GM12864 (cell line): Measurements from ENCODE around the gene TYW1.
A peak's percentile ranks its signal among the peaks of the same experiment; 100 is the strongest.
"Not testable (repeated sequence)": the region's sequence is repeated elsewhere in the genome, so short reads cannot be mapped to it uniquely, and the experiment has no call there.

Experiments
- DNase-seq: peaks from one replicate; pipeline ENCODE4 v3.0.0-alpha.2; 2011; ENCODE audit warnings: low read depth
- H3K4me3 ChIP-seq: 2 replicates; pipeline ENCODE4 v1.5.1; 2011; ENCODE audit warnings: mild to moderate bottlenecking, low read depth, low read length, control low read depth
- CTCF ChIP-seq: IDR thresholded peaks from 2 replicates; pipeline ENCODE4 v1.5.1; 2011; ENCODE audit warnings: low read depth, mild to moderate bottlenecking, moderate library complexity, low read length, control low read depth, inconsistent platforms; ENCODE audit errors: missing control alignments

Gene TYW1

DNA sequence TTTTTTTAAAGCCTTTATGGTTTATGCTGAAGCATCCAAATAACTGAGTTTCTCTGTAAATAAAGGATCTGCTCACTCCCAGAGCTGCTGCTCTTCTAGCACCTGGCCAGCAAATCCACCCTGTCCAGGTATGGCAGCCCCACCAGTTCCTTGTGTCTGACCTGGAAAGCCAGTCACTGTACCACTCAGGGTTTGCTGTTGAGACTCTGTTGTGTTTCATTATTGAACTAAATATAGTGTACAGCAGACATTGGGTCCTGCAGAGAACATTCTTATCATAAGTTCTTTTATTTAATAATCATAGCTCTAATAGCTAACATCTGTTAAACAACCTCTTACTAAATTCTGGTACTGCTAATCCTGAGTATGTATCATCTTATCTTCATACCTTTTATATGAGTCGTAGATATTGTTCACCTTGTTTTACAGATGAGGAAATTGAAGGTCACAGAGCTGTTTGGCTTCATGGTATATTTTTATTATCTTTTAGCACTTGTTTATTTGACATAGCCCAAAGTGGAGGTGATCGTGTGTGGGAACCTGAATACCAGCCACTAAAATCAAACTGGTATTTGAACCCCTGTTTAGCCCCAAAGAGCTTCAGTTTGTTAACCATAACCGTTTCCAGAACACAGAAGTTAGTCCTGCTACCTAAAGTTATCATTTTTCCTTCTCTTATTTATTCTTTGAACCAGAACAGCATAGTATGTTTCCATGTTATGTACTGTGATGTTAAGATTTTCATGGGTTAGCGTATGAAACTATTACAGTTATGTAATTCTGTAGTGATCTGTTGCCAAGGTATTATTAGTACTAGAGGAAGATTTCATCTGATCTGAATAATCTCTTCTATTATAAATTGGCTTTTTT, 139.2 kb downstream of the TYW1 start:
- DNase-seq, H3K4me3 ChIP-seq: not testable (repeated sequence)

- H3K4me3 ChIP-seq, DNase-seq: not testable (repeated sequence)
Observed at GRCh38 chr7:67137489-67137888, 140.9 kb downstream of the TYW1 start.

GRCh38 chr7:67139876-67140275, 143.2 kb downstream of the TYW1 start:
- not testable (repeated sequence) for DNase-seq, H3K4me3 ChIP-seq

DNA sequence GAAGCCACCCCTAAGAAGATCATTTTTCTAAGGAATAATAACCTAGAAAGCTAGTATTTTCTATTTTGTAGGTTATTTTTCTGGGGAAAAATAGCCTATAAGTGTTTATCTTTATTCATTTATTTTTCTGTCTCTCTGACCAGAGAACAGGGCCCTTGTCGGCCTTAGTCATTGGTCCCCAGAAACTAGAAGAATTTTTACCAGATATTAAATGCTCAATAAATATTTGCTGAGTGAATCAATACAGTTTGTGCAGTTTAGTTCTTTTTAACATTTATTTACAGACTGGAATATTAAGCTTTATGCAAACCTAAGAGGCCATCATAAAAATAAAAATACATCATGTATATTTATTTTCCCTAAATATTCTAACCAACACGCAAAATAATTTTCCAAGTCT, 144.4 kb downstream of the TYW1 start:
- not testable (repeated sequence) for H3K4me3 ChIP-seq, DNase-seq

GRCh38 chr7:67143091-67143786, 146.6 kb downstream of the TYW1 start:
- DNase-seq, H3K4me3 ChIP-seq: not testable (repeated sequence)

GRCh38 chr7:67145581-67146193, 149.1 kb downstream of the TYW1 start:
- DNase-seq, H3K4me3 ChIP-seq: not testable (repeated sequence)

- not testable (repeated sequence) for DNase-seq, H3K4me3 ChIP-seq
Observed at GRCh38 chr7:67149131-67149530, 152.5 kb downstream of the TYW1 start.

DNA sequence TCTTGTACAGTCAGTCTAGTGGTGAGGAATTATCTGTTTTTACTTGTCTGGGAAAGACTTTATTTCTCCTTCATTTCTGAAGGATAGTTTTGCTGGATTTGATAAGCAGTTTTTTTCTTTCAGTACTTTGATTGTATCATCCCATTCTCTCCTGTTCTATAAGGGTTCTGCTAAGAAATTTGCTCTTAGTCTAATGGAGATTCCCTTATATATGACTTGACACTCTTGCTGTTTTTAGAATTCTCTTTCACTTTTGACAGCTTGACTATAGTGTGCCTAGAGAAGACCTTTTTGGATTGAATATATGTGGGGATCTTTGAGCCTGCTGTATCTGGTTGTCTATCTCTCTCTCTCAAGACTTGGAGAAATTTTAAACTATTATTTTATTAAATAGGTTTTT, 157.7 kb downstream of the TYW1 start:
- DNase-seq, H3K4me3 ChIP-seq: not testable (repeated sequence)

GRCh38 chr7:67156064-67156463, 159.4 kb downstream of the TYW1 start:
- not testable (repeated sequence) for DNase-seq, H3K4me3 ChIP-seq

- DNase-seq, result peak; percentile 33
- H3K4me3 ChIP-seq, result not testable (repeated sequence)
Observed at GRCh38 chr7:67163285-67163684, 166.7 kb downstream of the TYW1 start.

- H3K4me3 ChIP-seq, DNase-seq: not testable (repeated sequence)
Observed at GRCh38 chr7:67171151-67171550, 174.5 kb downstream of the TYW1 start.

DNA sequence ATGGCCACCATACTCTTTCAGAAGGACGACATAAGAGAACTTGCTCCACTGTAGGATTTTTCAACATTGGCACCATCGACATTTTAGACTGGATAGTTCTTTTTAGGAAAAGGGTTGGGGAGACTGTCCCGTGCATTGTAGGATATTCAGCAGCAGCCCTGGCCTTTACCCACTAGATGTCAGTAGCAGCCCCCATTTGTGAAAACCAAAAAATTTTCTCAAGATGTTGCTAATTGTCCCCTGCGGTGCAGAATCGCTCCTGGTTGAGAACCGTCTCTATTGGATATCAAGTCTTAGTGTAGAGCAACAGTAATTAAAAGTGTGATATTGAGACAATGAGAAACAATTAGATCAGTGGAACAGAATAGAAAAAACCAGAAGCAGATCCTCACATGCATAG, 180.1 kb downstream of the TYW1 start:
- H3K4me3 ChIP-seq, result not testable (repeated sequence)

GRCh38 chr7:67178915-67179688, 182.5 kb downstream of the TYW1 start:
- not testable (repeated sequence) for H3K4me3 ChIP-seq, DNase-seq

More for the DNA sequence above, 180.1 kb downstream of the TYW1 start:
- TF ChIP-seq CTCF, result peak; percentile 26
- DNase-seq, result not testable (repeated sequence)

- H3K4me3 ChIP-seq, DNase-seq: not testable (repeated sequence)
Observed at GRCh38 chr7:67182956-67183750, 186.5 kb downstream of the TYW1 start.

DNA sequence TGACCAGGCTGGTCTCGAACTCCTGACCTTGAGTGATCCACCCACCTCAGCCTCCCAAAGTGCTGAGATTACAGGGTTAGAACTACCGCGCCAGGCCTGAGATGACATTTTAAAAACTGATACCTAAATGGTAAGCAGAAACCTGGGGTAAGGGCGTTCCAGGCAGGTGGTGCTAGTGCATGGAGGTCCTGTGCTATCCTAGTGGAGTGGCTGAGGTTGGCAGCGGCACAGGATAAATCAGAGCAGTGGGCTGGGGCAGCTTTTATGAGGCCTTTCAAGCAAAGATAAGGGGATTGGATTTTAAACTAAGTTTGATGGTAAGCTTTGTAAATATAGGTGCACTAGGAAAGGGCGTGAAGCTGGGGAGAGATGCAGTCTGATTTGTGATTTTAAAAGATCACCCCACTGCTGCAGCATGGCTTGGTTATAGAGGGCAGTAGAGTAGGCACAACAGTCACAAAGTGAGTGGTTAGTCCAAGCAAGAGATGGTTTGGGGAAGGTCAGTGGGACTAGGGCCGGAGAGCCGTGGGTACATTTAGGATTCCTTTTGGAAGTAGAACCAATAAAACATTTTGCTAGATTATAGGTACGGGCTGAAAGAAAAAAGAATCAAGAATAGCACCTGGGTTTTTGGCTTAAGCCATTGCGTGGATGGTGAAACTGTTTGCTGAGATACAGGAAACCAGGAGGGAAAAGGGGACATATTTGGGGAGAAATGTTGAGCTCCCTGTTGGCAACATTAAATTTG, 188.5 kb downstream of the TYW1 start:
- not testable (repeated sequence) for H3K4me3 ChIP-seq, DNase-seq

- not testable (repeated sequence) for H3K4me3 ChIP-seq, DNase-seq
Observed at GRCh38 chr7:67185660-67186129, 189.1 kb downstream of the TYW1 start.
